Activated CD4-positive, alpha-beta memory T cell treated with anti-CD3 and anti-CD28 coated beads for 36 hours (primary cell): ENCODE data around the gene LOXL1. TPM values are rescaled to one million over a fixed set of nuclear protein-coding genes. Genes with fewer than 3 reads are reported as not detected.
"Not testable (repeated sequence)": the region's sequence is repeated elsewhere in the genome, so short reads cannot be mapped to it uniquely, and the experiment has no call there.

Experiments
- CTCF ChIA-PET: fragments of 350-600 bp; sonication (Branson Sonifier 250); formaldehyde crosslinking; loops from one replicate; lab custom pipeline; 2021; ENCODE audit warnings: antibody characterized with exemption, inconsistent platforms; lab: Charles Lee
- POLR2A ChIA-PET: fragments of 350-600 bp; sonication (Branson Sonifier 250); formaldehyde crosslinking; loops from one replicate; lab custom pipeline; 2021; ENCODE audit warnings: antibody characterized with exemption; lab: Charles Lee
- DNase-seq: peaks from one replicate; pipeline ENCODE4 v3.0.0-alpha.2; 2020
- H3K27ac Mint-ChIP-seq: one replicate; pipeline ENCODE4 v1.8.0; 2021; ENCODE audit warnings: mixed read lengths
- H3K27me3 Mint-ChIP-seq: one replicate; pipeline ENCODE4 v1.8.0; 2021; ENCODE audit warnings: mixed read lengths
- H3K36me3 Mint-ChIP-seq: one replicate; pipeline ENCODE4 v1.8.0; 2021; ENCODE audit warnings: mixed read lengths
- H3K4me1 Mint-ChIP-seq: one replicate; pipeline ENCODE4 v1.8.0; 2021; ENCODE audit warnings: low read depth, mixed read lengths
- H3K4me3 Mint-ChIP-seq: one replicate; pipeline ENCODE4 v1.8.0; 2021; ENCODE audit warnings: mild to moderate bottlenecking, mixed read lengths
- H3K9me3 Mint-ChIP-seq: one replicate; pipeline ENCODE4 v1.8.0; 2021; ENCODE audit warnings: mixed read lengths
- intact Hi-C: fragments of 100-400 bp; cut with micrococcal nuclease; formaldehyde crosslinking; loops from one replicate; pipeline ENCODE4 v1.15.1; 2023
- total RNA-seq, 2 experiments: library from RNA; stranded (reverse); gene quantifications; one replicate each; pipeline ENCODE4 v1.2.3, GENCODE V29; 2021

LOXL1 gene
- total RNA-seq, 2 experiments from 2014 or later, result 2.5 to 3.3 TPM

DNA sequence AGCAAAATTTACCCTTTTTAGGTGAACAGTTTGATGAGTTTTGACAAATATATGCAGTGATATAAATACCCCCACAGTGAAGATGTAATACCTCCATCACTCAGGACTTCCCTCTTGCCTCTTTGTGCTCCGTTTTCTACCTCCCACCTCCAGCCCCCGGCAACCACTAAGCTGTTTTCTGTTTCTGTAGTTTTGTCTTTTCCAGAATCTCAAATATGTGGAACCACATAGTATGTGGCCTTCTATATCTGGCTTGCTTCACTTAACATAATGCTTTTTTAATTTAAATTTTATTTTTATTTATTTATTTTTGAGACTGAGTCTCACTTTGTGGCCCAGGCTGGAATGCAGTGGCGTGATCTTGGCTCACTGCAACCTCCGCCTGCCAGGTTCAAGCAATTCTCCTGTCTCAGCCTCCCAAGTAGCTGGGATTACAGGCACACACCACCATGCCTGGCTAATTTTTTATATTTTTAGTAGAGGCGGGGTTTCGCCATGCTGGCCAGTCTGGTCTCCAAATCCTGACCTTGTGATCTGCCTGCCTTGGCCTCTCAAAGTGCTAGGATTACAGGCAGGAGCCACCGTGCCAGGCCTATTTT lies 34.3 kb downstream of the LOXL1 start:
- H3K4me1 Mint-ChIP-seq, result peaks cover 35% of the 10 kb centered on the region
- intact Hi-C loops, H3K36me3 Mint-ChIP-seq, DNase-seq, H3K27me3 Mint-ChIP-seq, POLR2A ChIA-PET, H3K9me3 Mint-ChIP-seq, H3K4me3 Mint-ChIP-seq, H3K27ac Mint-ChIP-seq: not testable (repeated sequence)
- CTCF ChIA-PET, result interaction anchor here (0.8 to 4.3 kb wide), 7 partner anchors 10 to 89 kb away, joined by 3 to 22 read pairs (median 6); partner anchors contain the start of gene PML

DNA sequence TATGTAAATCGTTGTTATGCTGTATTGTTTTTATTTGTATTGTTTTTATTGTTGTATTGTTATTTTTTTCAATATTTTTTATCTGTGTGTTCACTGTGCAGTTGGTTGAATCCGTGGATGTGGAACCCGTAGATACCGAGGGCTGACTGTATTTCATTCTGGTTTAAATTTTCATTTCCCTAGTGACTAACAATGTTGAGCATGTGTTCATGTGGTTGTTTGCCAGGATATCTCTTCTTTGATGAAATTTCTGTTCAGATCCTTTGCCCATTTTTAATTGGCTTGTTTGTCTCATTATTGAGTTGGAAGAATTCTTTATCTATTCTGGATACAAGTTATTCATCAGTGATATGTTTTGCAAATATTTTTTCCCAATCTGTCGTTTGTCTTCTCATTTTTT lies 36.2 kb downstream of the LOXL1 start:
- peaks cover 43% of the 10 kb centered on the region for H3K4me1 Mint-ChIP-seq
- no peaks in the 10 kb centered on the region for H3K27me3 Mint-ChIP-seq
- no peak overlapping the region for H3K4me3 Mint-ChIP-seq
- CTCF ChIA-PET, result interaction anchor here (1.4 kb wide), 1 partner anchor 86 kb away, joined by 3 read pairs; no protein-coding TSS in a partner anchor
- H3K36me3 Mint-ChIP-seq, result no peaks in the 10 kb centered on the region
- POLR2A ChIA-PET, result no interaction called here
- DNase-seq, result no peak
- no peak overlapping the region for H3K27ac Mint-ChIP-seq
- no peaks in the 10 kb centered on the region for H3K9me3 Mint-ChIP-seq
- intact Hi-C loops, result no loop called here

DNA sequence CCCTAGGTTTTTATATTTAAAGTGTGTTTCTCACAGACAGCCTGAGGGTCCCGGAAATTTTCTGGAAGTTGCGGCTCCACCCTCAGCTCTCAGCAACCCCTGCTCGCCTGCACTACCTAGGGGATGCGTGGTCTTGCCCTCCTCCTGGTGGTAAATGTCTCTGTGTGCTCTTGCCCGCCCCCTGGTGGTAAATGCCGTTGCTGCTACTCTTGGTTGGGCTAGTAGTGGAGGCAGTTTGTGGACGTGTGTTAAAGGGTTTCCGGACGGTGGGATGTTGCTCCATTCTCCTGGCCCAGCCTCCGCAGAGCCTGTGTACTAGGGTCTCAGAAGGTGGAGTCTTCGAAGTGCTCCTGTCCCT lies 38.5 kb downstream of the LOXL1 start:
- H3K9me3 Mint-ChIP-seq, result no peaks in the 10 kb centered on the region
- CTCF ChIA-PET, result interaction anchor here (0.6 to 2.8 kb wide), 20 partner anchors 8 to 91 kb away, joined by 3 to 24 read pairs (median 5); partner anchors contain the start of gene TBC1D21
- POLR2A ChIA-PET, result interaction anchor here (1.0 to 1.4 kb wide), 3 partner anchors 17 to 439 kb away, joined by 3 to 4 read pairs (median 4); no protein-coding TSS in a partner anchor
- H3K4me1 Mint-ChIP-seq, result peaks cover 27% of the 10 kb centered on the region
- no peaks in the 10 kb centered on the region for H3K27me3 Mint-ChIP-seq
- intact Hi-C loops, result loop anchor here (1.0 to 5.0 kb wide), 4 partner anchors 13 to 67 kb away; no protein-coding TSS in a partner anchor
- peak; percentile 93 for DNase-seq
- H3K27ac Mint-ChIP-seq, result peak overlapping the region; percentile 85
- H3K4me3 Mint-ChIP-seq, result peak overlapping the region; percentile 69
- no peaks in the 10 kb centered on the region for H3K36me3 Mint-ChIP-seq

DNA sequence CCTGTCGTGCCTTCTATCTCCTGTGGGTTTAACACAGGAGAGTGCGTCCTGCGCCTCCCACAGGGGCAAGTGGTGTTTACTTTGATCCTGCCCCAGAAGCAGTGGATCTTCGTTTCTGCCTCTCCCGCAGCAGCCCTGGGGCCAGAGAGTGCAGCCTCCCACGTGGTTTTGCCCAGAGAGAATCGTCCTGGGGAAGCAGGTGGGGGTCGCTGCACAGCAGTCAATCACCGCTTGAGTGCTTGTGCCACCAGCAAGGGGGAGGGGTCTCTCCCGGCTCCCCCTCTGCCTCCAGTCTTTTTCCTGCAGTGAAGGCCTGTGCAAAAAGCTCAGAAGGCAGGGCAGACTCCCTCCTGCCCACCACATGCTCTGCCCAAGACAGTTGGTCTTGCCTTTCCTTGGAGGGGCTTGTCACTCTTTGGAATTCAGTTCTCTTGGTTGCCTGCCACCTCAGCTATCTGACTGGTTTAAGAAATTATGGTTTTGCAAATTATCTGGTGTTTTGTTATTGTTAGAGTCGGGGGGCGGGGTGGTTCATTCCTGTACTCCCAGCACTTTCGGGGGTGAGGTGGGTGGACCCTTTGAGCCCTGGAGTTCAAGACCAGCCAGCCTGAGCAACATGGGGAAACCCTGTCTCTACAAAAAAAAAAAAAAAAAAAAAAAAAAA lies 39.0 kb downstream of the LOXL1 start:
- H3K9me3 Mint-ChIP-seq, result no peaks in the 10 kb centered on the region
- ChIA-PET POLR2A (interaction anchor here (1.0 to 1.4 kb wide), 3 partner anchors 17 to 438 kb away, joined by 3 to 4 read pairs (median 4); no protein-coding TSS in a partner anchor), CTCF (interaction anchor here (0.6 to 2.8 kb wide), 18 partner anchors 8 to 97 kb away, joined by 3 to 24 read pairs (median 6); partner anchors contain the start of genes PML and TBC1D21)
- H3K4me3 Mint-ChIP-seq, result peak overlapping the region; percentile 69
- H3K4me1 Mint-ChIP-seq, result peaks cover 24% of the 10 kb centered on the region
- H3K27ac Mint-ChIP-seq, result peak overlapping the region; percentile 85
- H3K36me3 Mint-ChIP-seq, result no peaks in the 10 kb centered on the region
- peak; percentile 82 for DNase-seq
- H3K27me3 Mint-ChIP-seq, result no peaks in the 10 kb centered on the region
- intact Hi-C loops, result loop anchor here (2.0 to 5.0 kb wide), 2 partner anchors 42 to 44 kb away; no protein-coding TSS in a partner anchor

DNA sequence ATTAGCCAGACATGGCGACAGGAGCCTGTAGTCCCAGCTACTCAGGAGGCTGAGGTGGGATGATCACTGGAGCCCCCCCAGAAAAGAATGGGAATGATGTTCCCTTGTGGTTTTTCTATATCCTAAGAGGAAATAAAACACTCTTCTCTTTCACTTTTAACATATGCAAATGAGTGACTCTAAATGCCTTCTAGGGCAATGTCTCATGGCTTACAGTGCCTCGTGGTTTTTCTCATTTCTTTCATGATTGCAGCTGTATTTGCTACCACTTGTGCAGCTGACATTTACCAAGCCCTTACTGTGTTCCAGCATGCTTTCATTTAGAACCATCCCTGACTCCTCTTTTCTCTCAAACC lies 39.5 kb downstream of the LOXL1 start:
- Mint-ChIP-seq H3K36me3 (no peaks in the 10 kb centered on the region), H3K4me3 (peak overlapping the region; percentile 54), H3K27ac (peak overlapping the region; percentile 85), H3K9me3 (no peaks in the 10 kb centered on the region), H3K4me1 (peaks cover 22% of the 10 kb centered on the region), H3K27me3 (no peaks in the 10 kb centered on the region)
- ChIA-PET CTCF (interaction anchor here (0.6 to 2.8 kb wide), 19 partner anchors 9 to 97 kb away, joined by 3 to 24 read pairs (median 5); partner anchors contain the start of genes PML and TBC1D21), POLR2A (interaction anchor here (1.0 to 1.4 kb wide), 3 partner anchors 16 to 438 kb away, joined by 3 to 4 read pairs (median 4); no protein-coding TSS in a partner anchor)
- intact Hi-C loops, result loop anchor here (2.0 to 5.0 kb wide), 2 partner anchors 42 to 45 kb away; no protein-coding TSS in a partner anchor
- peak; percentile 29 for DNase-seq

DNA sequence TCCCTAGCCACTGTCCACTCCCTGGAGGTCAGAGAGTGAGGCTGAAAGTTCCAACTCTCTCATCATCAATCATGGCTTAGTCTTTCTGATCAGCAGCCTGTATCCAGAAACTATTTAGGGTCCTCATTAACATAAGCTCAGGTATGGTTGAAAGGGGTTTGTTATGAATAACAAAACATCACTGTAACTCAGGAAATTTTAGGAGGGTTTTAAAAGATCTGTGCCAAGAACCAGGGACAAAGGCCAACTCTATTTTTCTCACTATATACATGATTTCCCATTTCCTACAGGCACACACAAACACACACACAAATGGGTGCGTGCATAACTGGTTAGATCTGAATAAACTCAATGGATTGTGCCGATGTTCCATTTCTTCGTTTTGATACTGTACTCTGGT lies 42.2 kb downstream of the LOXL1 start:
- intact Hi-C loops, result loop anchor here (5.0 kb wide), 1 partner anchor 39 kb away; no protein-coding TSS in a partner anchor
- no peaks in the 10 kb centered on the region for H3K9me3 Mint-ChIP-seq

DNA sequence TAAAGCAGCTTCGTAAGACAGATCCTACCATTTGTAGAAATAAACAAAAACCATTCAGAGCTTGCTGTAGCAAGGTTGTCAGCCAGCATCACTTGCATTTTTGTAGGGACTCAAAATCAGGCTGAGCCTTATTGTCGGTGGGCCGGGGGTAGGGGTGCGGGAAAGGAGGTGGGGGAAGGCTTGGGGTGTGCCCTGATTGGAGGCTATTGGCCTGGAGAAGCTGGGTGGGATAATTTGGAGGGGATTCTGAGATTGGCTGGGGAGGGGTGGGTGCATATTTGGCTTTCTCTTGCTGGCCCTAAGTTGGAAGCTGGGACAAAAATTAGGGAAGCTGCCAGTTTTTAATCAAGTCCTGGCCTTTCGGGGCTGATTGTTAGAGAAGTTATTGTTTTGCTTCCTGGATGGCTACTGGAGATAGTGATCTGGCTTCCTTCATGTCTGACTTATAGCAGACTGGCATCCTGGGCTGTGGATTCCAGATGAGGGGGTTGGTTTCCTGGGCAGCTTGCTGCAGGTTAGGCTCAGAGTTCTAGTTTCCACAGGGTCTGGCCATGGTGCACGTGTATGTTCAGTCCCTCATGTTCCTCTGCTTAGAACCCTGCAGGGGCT lies 43.0 kb downstream of the LOXL1 start:
- H3K27ac Mint-ChIP-seq, result no peak overlapping the region
- peaks cover 1% of the 10 kb centered on the region for H3K36me3 Mint-ChIP-seq
- H3K4me3 Mint-ChIP-seq, result no peak overlapping the region
- H3K27me3 Mint-ChIP-seq, result peaks cover 4% of the 10 kb centered on the region
- peaks cover 2% of the 10 kb centered on the region for H3K9me3 Mint-ChIP-seq
- no peak for DNase-seq
- intact Hi-C loops, result loop anchor here (5.0 kb wide), 1 partner anchor 38 kb away; no protein-coding TSS in a partner anchor
- ChIA-PET CTCF (interaction anchor here (0.6 to 8.6 kb wide), 5 partner anchors 25 to 78 kb away, joined by 3 to 98 read pairs (median 5); partner anchors contain the start of gene PML), POLR2A (no interaction called here)
- H3K4me1 Mint-ChIP-seq, result peaks cover 27% of the 10 kb centered on the region

More for the DNA sequence above, 42.2 kb downstream of the LOXL1 start:
- Mint-ChIP-seq H3K4me3 (no peak overlapping the region), H3K4me1 (peaks cover 25% of the 10 kb centered on the region), H3K27ac (no peak overlapping the region), H3K36me3 (no peaks in the 10 kb centered on the region), H3K27me3 (peaks cover 3% of the 10 kb centered on the region)
- no peak for DNase-seq
- POLR2A ChIA-PET, result no interaction called here
- CTCF ChIA-PET, result interaction anchor here (1.0 to 8.6 kb wide), 4 partner anchors 41 to 85 kb away, joined by 3 to 98 read pairs (median 48); no protein-coding TSS in a partner anchor

DNA sequence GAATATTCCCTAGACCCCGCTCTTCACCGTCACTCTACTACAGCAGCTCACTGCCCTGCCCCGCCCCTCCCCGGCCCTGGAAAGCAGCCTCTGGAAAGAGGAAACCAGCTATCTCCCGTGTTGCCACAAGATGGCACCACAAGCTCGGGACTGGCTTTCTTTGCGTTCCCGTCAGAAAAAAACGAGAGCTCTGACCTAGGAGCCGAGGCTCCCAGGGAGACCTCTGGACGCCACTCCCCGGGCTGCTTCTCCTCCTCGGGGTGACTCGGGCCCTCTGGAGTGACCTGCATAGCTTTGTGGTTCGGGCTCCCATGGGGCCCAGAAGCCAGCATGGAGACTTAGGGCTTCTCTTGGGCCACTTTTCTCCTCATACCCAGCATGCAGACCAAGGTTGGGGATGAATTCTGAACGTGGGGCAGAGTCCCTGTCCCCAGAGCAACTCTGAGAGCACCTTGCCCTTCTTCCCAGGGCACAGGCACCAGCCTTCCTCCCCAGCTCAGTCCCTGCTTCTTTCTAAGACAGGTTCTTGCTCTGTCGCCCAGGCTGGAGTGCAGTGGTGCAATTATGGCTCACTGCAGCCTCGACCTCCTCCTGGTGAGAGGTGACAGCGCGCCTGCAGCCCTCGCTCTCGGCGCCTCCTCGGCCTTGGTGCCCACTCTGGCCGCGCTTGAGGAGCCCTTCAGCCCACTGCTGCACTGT lies 46.9 kb downstream of the LOXL1 start:
- H3K36me3 Mint-ChIP-seq, result peaks cover 7% of the 10 kb centered on the region
- no peak overlapping the region for H3K27ac Mint-ChIP-seq
- peaks cover 2% of the 10 kb centered on the region for H3K9me3 Mint-ChIP-seq
- peak overlapping the region; percentile 10 for H3K4me3 Mint-ChIP-seq
- H3K27me3 Mint-ChIP-seq, result peaks cover 19% of the 10 kb centered on the region
- peaks cover 26% of the 10 kb centered on the region for H3K4me1 Mint-ChIP-seq
- intact Hi-C loops, result loop anchor here (2.0 to 5.0 kb wide), 4 partner anchors 74 to 350 kb away; no protein-coding TSS in a partner anchor
- ChIA-PET CTCF (interaction anchor here (0.6 to 8.6 kb wide), 52 partner anchors 7 to 806 kb away, joined by 3 to 98 read pairs (median 5); partner anchors contain the start of genes LOXL1, PML and STOML1), POLR2A (interaction anchor here (0.5 to 2.2 kb wide), 3 partner anchors 9 to 405 kb away, joined by 4 to 9 read pairs (median 9); partner anchors contain the start of gene PML)
- DNase-seq, result peak; percentile 90

DNA sequence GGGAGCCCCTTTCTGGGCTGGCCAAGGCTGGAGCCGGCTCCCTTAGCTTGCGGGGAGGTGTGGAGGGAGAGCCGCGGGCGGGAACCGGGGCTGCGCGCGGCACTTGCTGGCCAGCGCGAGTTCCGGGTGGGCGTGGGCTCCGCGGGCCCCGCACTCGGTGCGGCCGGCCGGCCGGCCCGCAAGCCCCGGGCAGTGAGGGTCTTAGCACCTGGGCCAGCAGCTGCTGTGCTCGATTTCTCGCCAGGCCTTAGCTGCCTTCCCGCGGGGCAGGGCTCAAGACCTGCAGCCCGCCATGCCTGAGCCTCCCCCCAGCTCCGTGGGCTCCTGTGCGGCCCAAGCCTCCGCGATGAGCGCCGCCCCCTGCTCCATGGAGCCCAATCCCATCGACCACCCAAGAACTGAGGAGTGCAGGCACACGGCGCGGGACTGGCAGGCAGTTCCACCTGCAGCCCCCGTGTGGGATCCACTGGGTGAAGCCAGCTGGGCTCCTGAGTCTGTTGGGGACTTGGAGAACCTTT lies 47.5 kb downstream of the LOXL1 start:
- not testable (repeated sequence) for H3K4me3 Mint-ChIP-seq, H3K27ac Mint-ChIP-seq, H3K9me3 Mint-ChIP-seq, DNase-seq, H3K36me3 Mint-ChIP-seq
- peaks cover 26% of the 10 kb centered on the region for H3K4me1 Mint-ChIP-seq
- intact Hi-C loops, result loop anchor here (2.0 to 5.0 kb wide), 4 partner anchors 74 to 349 kb away; no protein-coding TSS in a partner anchor
- ChIA-PET CTCF (interaction anchor here (0.7 to 8.6 kb wide), 21 partner anchors 8 to 356 kb away, joined by 3 to 98 read pairs (median 7); partner anchors contain the start of genes PML and STOML1), POLR2A (interaction anchor here (1.2 to 2.2 kb wide), 3 partner anchors 8 to 47 kb away, joined by 3 to 9 read pairs (median 9); partner anchors contain the start of gene PML)
- peaks cover 19% of the 10 kb centered on the region for H3K27me3 Mint-ChIP-seq

DNA sequence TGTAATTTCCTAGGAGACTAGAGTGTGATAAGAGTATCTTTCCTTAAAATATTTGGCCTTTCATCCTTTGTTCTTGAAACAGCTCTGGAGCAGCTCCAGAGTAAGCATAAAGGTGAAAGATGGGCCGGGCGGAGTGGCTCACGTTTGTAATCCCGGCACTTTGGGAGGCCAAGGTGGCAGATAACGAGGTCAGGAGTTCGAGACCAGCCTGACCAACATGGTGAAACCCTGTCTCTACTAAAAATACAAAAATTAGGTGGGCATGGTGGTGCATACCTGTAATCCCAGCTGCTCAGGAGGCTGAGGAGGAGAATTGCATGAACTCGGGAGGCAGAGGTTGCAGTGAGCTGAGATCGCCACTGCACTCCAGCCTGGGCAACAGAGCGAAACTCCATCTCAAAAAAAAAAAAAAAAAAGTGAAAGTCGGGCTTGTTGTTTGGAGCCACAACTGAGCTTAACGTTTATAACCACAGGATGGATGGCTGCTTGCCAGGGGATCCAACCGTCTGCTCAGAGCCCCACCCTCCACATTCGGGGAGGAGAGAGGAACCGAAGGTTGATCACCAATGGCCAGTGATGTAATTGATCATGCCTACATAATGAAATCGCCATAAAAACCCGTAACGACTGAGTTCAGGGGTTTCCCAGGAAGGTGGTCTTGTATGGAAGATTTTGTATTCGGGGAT lies 49.3 kb downstream of the LOXL1 start:
- H3K36me3 Mint-ChIP-seq, intact Hi-C loops, H3K27ac Mint-ChIP-seq, H3K4me3 Mint-ChIP-seq, H3K9me3 Mint-ChIP-seq: not testable (repeated sequence)
- POLR2A ChIA-PET, result interaction anchor here (1.3 kb wide), 1 partner anchor 31 kb away, joined by 5 read pairs; no protein-coding TSS in a partner anchor
- Mint-ChIP-seq H3K4me1 (peaks cover 28% of the 10 kb centered on the region), H3K27me3 (peaks cover 19% of the 10 kb centered on the region)
- CTCF ChIA-PET, result interaction anchor here (0.6 to 8.6 kb wide), 11 partner anchors 10 to 298 kb away, joined by 3 to 98 read pairs (median 5); partner anchors contain the start of gene PML
- peak; percentile 59 for DNase-seq
